Activated B cell treated with CpG ODN at 0.5 μM for 24 hours (primary cell): ENCODE measurements around the gene OSBPL2. TPM values are rescaled to one million over a fixed set of nuclear protein-coding genes. Genes with fewer than 3 reads are reported as not detected.

Source experiments
- ATAC-seq: fragments of 200-7000 bp; cut with Tn5 transposase; one replicate; pipeline ENCODE4 v1.10.0; 2021; ENCODE audit warnings: low read depth, mild to moderate bottlenecking, moderate library complexity
- CTCF ChIA-PET: fragments of 350-600 bp; sonication (Branson Sonifier 250); formaldehyde crosslinking; loops from one replicate; lab custom pipeline; 2021; ENCODE audit warnings: antibody characterized with exemption; lab: Charles Lee
- POLR2A ChIA-PET: fragments of 350-600 bp; sonication (Branson Sonifier 250); formaldehyde crosslinking; loops from one replicate; lab custom pipeline; 2021; ENCODE audit warnings: antibody characterized with exemption; lab: Charles Lee
- DNase-seq: peaks from one replicate; pipeline ENCODE4 v3.0.0; 2022
- H3K27ac Mint-ChIP-seq: one replicate; pipeline ENCODE4 v1.8.0; 2020; ENCODE audit warnings: mixed read lengths
- H3K27me3 Mint-ChIP-seq: one replicate; pipeline ENCODE4 v1.8.0; 2021; ENCODE audit warnings: mixed read lengths
- H3K36me3 Mint-ChIP-seq: one replicate; pipeline ENCODE4 v1.8.0; 2021; ENCODE audit warnings: low read depth, mixed read lengths
- H3K4me1 Mint-ChIP-seq: one replicate; pipeline ENCODE4 v1.8.0; 2021; ENCODE audit warnings: mixed read lengths
- H3K4me3 Mint-ChIP-seq: one replicate; pipeline ENCODE4 v1.8.0; 2020; ENCODE audit warnings: mild to moderate bottlenecking, mixed read lengths
- H3K9me3 Mint-ChIP-seq: one replicate; pipeline ENCODE4 v1.8.0; 2020; ENCODE audit warnings: mixed read lengths
- CTCF ChIP-seq: fragments of 200-600 bp; IDR thresholded peaks from one replicate; pipeline ENCODE4 v1.8.0; 2022; ENCODE audit warnings: antibody characterized with exemption, mild to moderate bottlenecking
- intact Hi-C: fragments of 100-400 bp; cut with micrococcal nuclease; formaldehyde crosslinking; loops from one replicate; pipeline ENCODE4 v1.15.1; 2024
- total RNA-seq: library from RNA; stranded (reverse); gene quantifications from 2 replicates; pipeline ENCODE4 v1.2.3, GENCODE V29; 2022

OSBPL2 gene
- total RNA-seq, 1 donor from 2014 or later, result 43.0 TPM

- Mint-ChIP-seq H3K36me3 (no peaks in the 10 kb centered on the region), H3K9me3 (no peaks in the 10 kb centered on the region), H3K4me1 (no peaks in the 10 kb centered on the region), H3K27me3 (peaks cover 14% of the 10 kb centered on the region), H3K27ac (no peak overlapping the region), H3K4me3 (no peak overlapping the region)
- intact Hi-C loops, result no loop called here
- DNase-seq (no peak), ATAC-seq (no peak)
- CTCF ChIA-PET, result no interaction called here
- POLR2A ChIA-PET, result interaction anchor here (0.6 kb wide), 1 partner anchor 27 kb away, joined by 5 read pairs; no protein-coding TSS in a partner anchor
- TF ChIP-seq CTCF, result no peak
These were observed 27.1 kb upstream of the OSBPL2 start for GRCh38 chr20:62211216-62211615.

GRCh38 chr20:62211769-62212288 is 26.5 kb upstream of the OSBPL2 start:
- POLR2A ChIA-PET, result interaction anchor here (0.6 kb wide), 1 partner anchor 28 kb away, joined by 5 read pairs; no protein-coding TSS in a partner anchor
- H3K9me3 Mint-ChIP-seq, result no peaks in the 10 kb centered on the region
- H3K27me3 Mint-ChIP-seq, result peaks cover 16% of the 10 kb centered on the region
- no peak for TF ChIP-seq CTCF
- DNase-seq (no peak), ATAC-seq (no peak)
- no peak overlapping the region for H3K27ac Mint-ChIP-seq
- H3K36me3 Mint-ChIP-seq, result no peaks in the 10 kb centered on the region
- CTCF ChIA-PET, result no interaction called here
- intact Hi-C loops, result no loop called here
- H3K4me3 Mint-ChIP-seq, result no peak overlapping the region
- no peaks in the 10 kb centered on the region for H3K4me1 Mint-ChIP-seq

GRCh38 chr20:62212299-62212698 is 26.0 kb upstream of the OSBPL2 start:
- Mint-ChIP-seq H3K36me3 (no peaks in the 10 kb centered on the region), H3K4me3 (no peak overlapping the region), H3K27ac (no peak overlapping the region), H3K27me3 (peaks cover 20% of the 10 kb centered on the region), H3K4me1 (no peaks in the 10 kb centered on the region), H3K9me3 (no peaks in the 10 kb centered on the region)
- TF ChIP-seq CTCF, result no peak
- intact Hi-C loops, result no loop called here
- ChIA-PET CTCF (no interaction called here), POLR2A (no interaction called here)
- no peak for DNase-seq
- no peak for ATAC-seq

GRCh38 chr20:62214067-62214466 is 24.3 kb upstream of the OSBPL2 start:
- DNase-seq, result no peak
- Mint-ChIP-seq H3K4me1 (peaks cover 1% of the 10 kb centered on the region), H3K9me3 (no peaks in the 10 kb centered on the region), H3K27me3 (peaks cover 20% of the 10 kb centered on the region), H3K36me3 (no peaks in the 10 kb centered on the region), H3K27ac (no peak overlapping the region), H3K4me3 (no peak overlapping the region)
- ATAC-seq, result no peak
- TF ChIP-seq CTCF, result no peak
- ChIA-PET CTCF (no interaction called here), POLR2A (no interaction called here)
- intact Hi-C loops, result no loop called here

GRCh38 chr20:62215020-62215990 is 23.0 kb upstream of the OSBPL2 start:
- H3K9me3 Mint-ChIP-seq, result no peaks in the 10 kb centered on the region
- H3K36me3 Mint-ChIP-seq, result no peaks in the 10 kb centered on the region
- ChIA-PET CTCF (no interaction called here), POLR2A (no interaction called here)
- H3K4me3 Mint-ChIP-seq, result no peak overlapping the region
- H3K4me1 Mint-ChIP-seq, result peaks cover 1% of the 10 kb centered on the region
- peaks cover 20% of the 10 kb centered on the region for H3K27me3 Mint-ChIP-seq
- ATAC-seq (no peak), DNase-seq (no peak)
- TF ChIP-seq CTCF, result no peak
- intact Hi-C loops, result no loop called here
- no peak overlapping the region for H3K27ac Mint-ChIP-seq
